NT2/D1 (cell line): ENCODE results near the gene SBF2.

Experiments
- SUZ12 ChIP-seq: IDR thresholded peaks from 2 replicates; pipeline ENCODE4 v1.6.1; 2011; ENCODE audit not compliant: insufficient read length, insufficient read depth; ENCODE audit errors: extremely low read depth
- YY1 ChIP-seq: IDR thresholded peaks from 2 replicates; pipeline ENCODE4 v1.6.1; 2011; ENCODE audit not compliant: insufficient read length, insufficient read depth

DNA sequence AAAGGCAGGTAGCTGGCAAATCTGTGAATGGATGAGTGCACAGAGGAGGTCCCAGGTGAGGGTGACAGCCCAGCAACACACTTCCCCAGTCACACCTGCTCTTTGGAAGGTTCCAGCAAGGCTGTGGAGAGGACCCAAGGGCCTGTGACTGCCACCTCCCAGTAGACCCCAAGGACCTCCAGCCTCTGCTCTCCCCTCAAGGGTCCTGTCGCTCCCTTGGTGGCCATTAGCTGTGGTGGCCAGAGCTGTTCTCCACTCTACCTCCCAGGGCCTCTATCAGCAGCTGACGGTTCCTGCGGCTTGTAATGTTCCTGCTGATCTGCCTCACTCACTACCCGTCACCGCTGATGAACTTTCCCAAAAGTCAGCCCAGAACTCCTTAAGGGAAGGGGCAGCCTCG is 537.1 kb downstream of the SBF2 start:
- no peak for TF ChIP-seq SUZ12
- TF ChIP-seq YY1: no peak
